Thoracic aorta (tissue), 2 donors: Measurements from ENCODE around the gene FBXO9. TPM values are rescaled to one million over a fixed set of nuclear protein-coding genes. Genes with fewer than 3 reads are reported as not detected.
"Not testable (repeated sequence)": the region's sequence is repeated elsewhere in the genome, so short reads cannot be mapped to it uniquely, and the experiment has no call there.

ENCODE experiments used
- ATAC-seq: fragments of 150-250 bp; one replicate; pipeline ENCODE4 v1.8.0; 2017; ENCODE audit warnings: low read depth; ENCODE audit not compliant: insufficient number of reproducible peaks, low FRiP score
- DNase-seq: peaks from one replicate; pipeline ENCODE4 v3.0.0-alpha.2; 2020; ENCODE audit warnings: low spot score
- H3K27ac ChIP-seq, 2 donors: fragments of 200-600 bp; sonication (generic); 1 replicate in 1 of 2; 2 replicates in 1 of 2; pipeline ENCODE4 v1.5.1; 2016; ENCODE audit warnings: mild to moderate bottlenecking in 2 of 2, moderate library complexity in 2 of 2
- H3K27me3 ChIP-seq: fragments of 200-600 bp; sonication (generic); replicated peaks from 2 replicates; pipeline ENCODE4 v1.6.0; 2016; ENCODE audit warnings: mild to moderate bottlenecking; ENCODE audit not compliant: insufficient read depth
- H3K36me3 ChIP-seq: fragments of 200-600 bp; sonication (generic); one replicate; pipeline ENCODE4 v1.5.1; 2016
- H3K4me1 ChIP-seq, 2 donors: fragments of 200-600 bp; sonication (generic); 1 replicate in 1 of 2; 2 replicates in 1 of 2; pipeline versions ENCODE4 v1.5.1 to v1.6.0; 2016; ENCODE audit warnings: low read depth in 2 of 2, mild to moderate bottlenecking in 1 of 2; ENCODE audit not compliant: control insufficient read depth in 1 of 2
- H3K4me3 ChIP-seq: fragments of 200-600 bp; sonication (generic); 2 replicates; pipeline ENCODE4 v1.5.1; 2016; ENCODE audit warnings: mild to moderate bottlenecking
- H3K9me3 ChIP-seq: fragments of 200-600 bp; sonication (generic); 2 replicates; pipeline ENCODE4 v1.5.1; 2016
- CTCF ChIP-seq: fragments of 200-600 bp; sonication (generic); IDR thresholded peaks from one replicate; pipeline ENCODE4 v1.5.1; 2019; ENCODE audit warnings: antibody characterized with exemption
- total RNA-seq, 2 donors: library from RNA; depleted of rRNA; stranded (reverse); fragments of >200 nt; gene quantifications; one replicate each; pipeline versions ENCODE4 v1.1.0 to v1.2.3, GENCODE V29; 2016

FBXO9 gene
- total RNA-seq, 2 donors from 2014 or later = 30.1 to 78.2 TPM

GRCh38 chr6:53044572-53044971 lies 20.6 kb upstream of the FBXO9 start:
- H3K27ac ChIP-seq = no peak overlapping the region
- H3K36me3 ChIP-seq = peaks cover 4% of the 10 kb centered on the region
- DNase-seq (no peak), ATAC-seq (no peak)
- H3K27me3 ChIP-seq = no peaks in the 10 kb centered on the region
- peaks cover 23 to 34% of the 10 kb centered on the region in 2 donors for H3K4me1 ChIP-seq
- no peak for TF ChIP-seq CTCF
- H3K9me3 ChIP-seq = no peaks in the 10 kb centered on the region
- H3K4me3 ChIP-seq = no peak overlapping the region

- Histone ChIP-seq H3K27me3 (no peaks in the 10 kb centered on the region), H3K4me1 (peaks cover 23 to 34% of the 10 kb centered on the region in 2 donors), H3K4me3 (no peak overlapping the region), H3K9me3 (no peaks in the 10 kb centered on the region), H3K27ac (no peak overlapping the region), H3K36me3 (no peaks in the 10 kb centered on the region)
- ATAC-seq (no peak), DNase-seq (no peak)
- TF ChIP-seq CTCF = no peak
Observed at GRCh38 chr6:53045891-53046673, 19.1 kb upstream of the FBXO9 start.

- TF ChIP-seq CTCF = no peak
- Histone ChIP-seq H3K4me3 (peak overlapping the region; percentile 40), H3K4me1 (peaks cover 4 to 10% of the 10 kb centered on the region in 2 donors), H3K9me3 (no peaks in the 10 kb centered on the region), H3K27me3 (no peaks in the 10 kb centered on the region), H3K36me3 (no peaks in the 10 kb centered on the region), H3K27ac (no peak overlapping the region)
- no peak for DNase-seq
- ATAC-seq = no peak
Observed at GRCh38 chr6:53048431-53049195, 16.6 kb upstream of the FBXO9 start.

GRCh38 chr6:53049415-53049814 lies 15.8 kb upstream of the FBXO9 start:
- Histone ChIP-seq H3K36me3 (no peaks in the 10 kb centered on the region), H3K9me3 (no peaks in the 10 kb centered on the region), H3K27ac (no peak overlapping the region), H3K4me3 (no peak overlapping the region), H3K27me3 (no peaks in the 10 kb centered on the region), H3K4me1 (peaks cover 0 to 2% of the 10 kb centered on the region in 2 donors)
- no peak for DNase-seq
- ATAC-seq = no peak
- TF ChIP-seq CTCF = no peak

GRCh38 chr6:53052152-53052551 lies 13.1 kb upstream of the FBXO9 start:
- H3K4me1 ChIP-seq = peaks cover 0 to 15% of the 10 kb centered on the region in 2 donors
- not testable (repeated sequence) for H3K27me3 ChIP-seq, H3K4me3 ChIP-seq, H3K9me3 ChIP-seq, DNase-seq, ATAC-seq, H3K27ac ChIP-seq, H3K36me3 ChIP-seq
